HCT116 (cell line): Measurements from ENCODE around the gene SHANK3. TPM values are rescaled to one million over a fixed set of nuclear protein-coding genes. Genes with fewer than 3 reads are reported as not detected.
A peak's percentile ranks its signal among the peaks of the same experiment; 100 is the strongest.

Source experiments
- ATAC-seq: fragments of 200-7000 bp; cut with Tn5 transposase; 2 replicates; pipeline ENCODE4 v1.9.1; 2020; ENCODE audit warnings: mild to moderate bottlenecking, moderate library complexity
- BruUV-seq: library from RNA; stranded (reverse); fragments of 400-500 nt; replicated peaks from 2 replicates; lab custom pipeline; 2021; lab: Mats Ljungman, UMichigan
- CTCF ChIA-PET: fragments of 300-600 bp; sonication (Branson Sonifier 250); formaldehyde crosslinking; loops from one replicate; lab custom pipeline; 2021; ENCODE audit warnings: antibody characterized with exemption; lab: Charles Lee
- POLR2A ChIA-PET: fragments of 300-600, 350-600 bp; sonication (Branson Sonifier 250); formaldehyde crosslinking; loops from one replicate; lab custom pipeline; 2021; ENCODE audit warnings: antibody characterized with exemption; lab: Charles Lee
- RAD21 ChIA-PET, 2 experiments: fragments of 300-600 bp; sonication (Branson Sonifier 250); formaldehyde crosslinking; loops; one replicate each; lab custom pipeline; 2023; ENCODE audit warnings: low total read pairs in 2 of 2; ENCODE audit not compliant: uncharacterized antibody in 2 of 2, unreplicated experiment in 2 of 2, low non-redundant PET in 1 of 2; lab: Charles Lee
- DNase-seq: peaks from one replicate; pipeline ENCODE4 v3.0.0-alpha.2; 2010; ENCODE audit warnings: low read depth, low spot score
- H2AFZ ChIP-seq: fragments of 200-600 bp; shearing (Covaris generic), sonication (generic); 2 replicates; pipeline ENCODE4 v1.6.1; 2017; ENCODE audit warnings: low read depth, mixed run types, mixed read lengths, antibody characterized with exemption, low read length; ENCODE audit not compliant: poor library complexity, severe bottlenecking
- H3K27ac ChIP-seq: 2 replicates; pipeline ENCODE4 v1.5.1; 2012; ENCODE audit warnings: low read depth, low read length
- H3K27me3 ChIP-seq: fragments of 200-600 bp; sonication (generic); 2 replicates; pipeline ENCODE4 v1.6.1; 2016; ENCODE audit warnings: mixed run types, low read length, mixed read lengths; ENCODE audit not compliant: insufficient read depth
- H3K36me3 ChIP-seq, 2 experiments: fragments of 200-500 bp in 1 of 2; fragments of 200-600 bp in 1 of 2; sonication (Bioruptor generic) in 1 of 2; sonication (generic) in 1 of 2; 2 replicates each; pipeline versions ENCODE4 v1.5.1 to v1.6.1; 2014 to 2016; ENCODE audit warnings: low read length in 2 of 2, inconsistent platforms in 1 of 2, mixed read lengths in 1 of 2, mixed run types in 1 of 2; ENCODE audit not compliant: insufficient read depth in 2 of 2, control insufficient read depth in 1 of 2
- H3K4me1 ChIP-seq, 2 experiments: fragments of 200-600 bp in 1 of 2; sonication (generic) in 1 of 2; 2 replicates each; pipeline versions ENCODE4 v1.5.1 to v1.6.1; 2012 to 2017; ENCODE audit warnings: low read length in 2 of 2, inconsistent platforms in 1 of 2, mild to moderate bottlenecking in 1 of 2, mixed read lengths in 1 of 2, mixed run types in 1 of 2, moderate library complexity in 1 of 2; ENCODE audit not compliant: insufficient read depth in 2 of 2, control insufficient read depth in 1 of 2
- H3K4me2 ChIP-seq: fragments of 200-600 bp; sonication (generic); 2 replicates; pipeline ENCODE4 v1.6.1; 2017; ENCODE audit warnings: mixed run types, low read length, mixed read lengths
- H3K4me3 ChIP-seq, 2 experiments: fragments of 200-600 bp in 1 of 2; sonication (generic) in 1 of 2; replicated peaks in 1 of 2; 2 replicates each; pipeline ENCODE4 v1.5.1; 2011 to 2016; ENCODE audit warnings: low read length in 2 of 2, control low read depth in 1 of 2, low read depth in 1 of 2, mild to moderate bottlenecking in 1 of 2, mixed read lengths in 1 of 2, mixed run types in 1 of 2
- H3K79me2 ChIP-seq: fragments of 200-600 bp; sonication (generic); 2 replicates; pipeline ENCODE4 v1.6.1; 2017; ENCODE audit warnings: mild to moderate bottlenecking, mixed run types, low read length, moderate library complexity, mixed read lengths; ENCODE audit not compliant: insufficient read depth
- H3K9ac ChIP-seq: fragments of 200-600 bp; sonication (generic); 2 replicates; pipeline ENCODE4 v1.6.1; 2016; ENCODE audit warnings: low read length, mixed read lengths
- H3K9me2 ChIP-seq: fragments of 200-600 bp; sonication (generic), shearing (Covaris generic); 2 replicates; pipeline ENCODE4 v1.6.1; 2017; ENCODE audit warnings: mixed run types, mild to moderate bottlenecking, moderate library complexity; ENCODE audit not compliant: insufficient read depth
- H3K9me3 ChIP-seq, 2 experiments: fragments of 200-500 bp in 1 of 2; fragments of 200-600 bp in 1 of 2; sonication (Bioruptor generic) in 1 of 2; sonication (generic) in 1 of 2; 2 replicates each; pipeline ENCODE4 v1.6.1; 2014 to 2017; ENCODE audit warnings: low read length in 2 of 2, mixed read lengths in 2 of 2, inconsistent platforms in 1 of 2, low read depth in 1 of 2, mild to moderate bottlenecking in 1 of 2, mixed run types in 1 of 2, moderate library complexity in 1 of 2; ENCODE audit not compliant: control insufficient read depth in 1 of 2, insufficient read depth in 1 of 2
- H4K20me1 ChIP-seq: fragments of 200-600 bp; sonication (generic), shearing (Covaris generic); 2 replicates; pipeline ENCODE4 v1.6.1; 2017; ENCODE audit warnings: mixed run types, mild to moderate bottlenecking, moderate library complexity; ENCODE audit not compliant: insufficient read depth
- CEBPB ChIP-seq: IDR thresholded peaks from 2 replicates; pipeline ENCODE4 v1.6.1; 2012; ENCODE audit warnings: low read depth
- EGR1 ChIP-seq: IDR thresholded peaks from 2 replicates; pipeline ENCODE4 v1.6.1; 2012; ENCODE audit warnings: low read depth
- ELF1 ChIP-seq: IDR thresholded peaks from 2 replicates; pipeline ENCODE4 v1.6.1; 2012; ENCODE audit warnings: low read depth, borderline replicate concordance
- EZH2phosphoT487 ChIP-seq: fragments of 200-600 bp; IDR thresholded peaks from 2 replicates; pipeline ENCODE4 v1.6.1; 2018; ENCODE audit warnings: antibody characterized with exemption, borderline replicate concordance
- FOSL1 ChIP-seq: IDR thresholded peaks from 2 replicates; pipeline ENCODE4 v1.6.1; 2012; ENCODE audit warnings: low read depth
- JUND ChIP-seq: IDR thresholded peaks from 2 replicates; pipeline ENCODE4 v1.6.1; 2012
- POLR2A ChIP-seq: IDR thresholded peaks from 2 replicates; pipeline ENCODE4 v1.7.0; 2011; ENCODE audit warnings: borderline replicate concordance; ENCODE audit not compliant: insufficient read depth, insufficient read length; ENCODE audit errors: extremely low read depth
- SIN3A ChIP-seq: IDR thresholded peaks from 2 replicates; pipeline ENCODE4 v1.6.1; 2012; ENCODE audit warnings: low read depth
- SP1 ChIP-seq: IDR thresholded peaks from 2 replicates; pipeline ENCODE4 v1.6.1; 2012; ENCODE audit warnings: low read depth
- TCF7L2 ChIP-seq: IDR thresholded peaks from 2 replicates; pipeline ENCODE4 v1.7.0; 2011; ENCODE audit warnings: borderline replicate concordance, inconsistent platforms; ENCODE audit not compliant: insufficient read depth, insufficient read length; ENCODE audit errors: extremely low read depth
- ZNF274 ChIP-seq: fragments of 200-500 bp; sonication (Bioruptor generic); IDR thresholded peaks from 2 replicates; pipeline ENCODE4 v1.6.1; 2014; ENCODE audit warnings: mild to moderate bottlenecking, low read depth, low read length, inconsistent platforms
- intact Hi-C: fragments of 100-400 bp; cut with micrococcal nuclease; formaldehyde crosslinking; loops from 2 replicates; pipeline ENCODE4 v1.10.0; 2022
- total RNA-seq: library from RNA; stranded (reverse); gene quantifications from one replicate; pipeline ENCODE4 v1.2.1, GENCODE V29; 2021; ENCODE audit not compliant: unreplicated experiment
- TF ChIP-seq, protein P1 (sequence below): IDR thresholded peaks from 2 replicates; pipeline ENCODE4 v1.6.1; 2012
- TF ChIP-seq, protein P2 (sequence below): IDR thresholded peaks from 2 replicates; pipeline ENCODE4 v1.6.1; 2011; ENCODE audit warnings: mild to moderate bottlenecking, low read length, moderate library complexity; ENCODE audit not compliant: insufficient replicate concordance; ENCODE audit errors: extremely low read depth
- TF ChIP-seq, protein P3 (sequence below), 3 experiments: fragments of 200-600 bp in 1 of 3; sonication (generic) in 1 of 3; IDR thresholded peaks in 2 of 3; conservative IDR thresholded peaks in 1 of 3; 2 replicates each; pipeline ENCODE4 v1.5.1; 2012 to 2017; ENCODE audit warnings: low read depth in 2 of 3, low read length in 2 of 3, antibody characterized with exemption in 1 of 3, borderline replicate concordance in 1 of 3, control low read depth in 1 of 3, mild to moderate bottlenecking in 1 of 3, mixed read lengths in 1 of 3, mixed run types in 1 of 3, moderate library complexity in 1 of 3; ENCODE audit not compliant: insufficient read depth in 1 of 3

The SHANK3 gene
- total RNA-seq, 1 experiment from 2014 or later, result 16.0 TPM

DNA sequence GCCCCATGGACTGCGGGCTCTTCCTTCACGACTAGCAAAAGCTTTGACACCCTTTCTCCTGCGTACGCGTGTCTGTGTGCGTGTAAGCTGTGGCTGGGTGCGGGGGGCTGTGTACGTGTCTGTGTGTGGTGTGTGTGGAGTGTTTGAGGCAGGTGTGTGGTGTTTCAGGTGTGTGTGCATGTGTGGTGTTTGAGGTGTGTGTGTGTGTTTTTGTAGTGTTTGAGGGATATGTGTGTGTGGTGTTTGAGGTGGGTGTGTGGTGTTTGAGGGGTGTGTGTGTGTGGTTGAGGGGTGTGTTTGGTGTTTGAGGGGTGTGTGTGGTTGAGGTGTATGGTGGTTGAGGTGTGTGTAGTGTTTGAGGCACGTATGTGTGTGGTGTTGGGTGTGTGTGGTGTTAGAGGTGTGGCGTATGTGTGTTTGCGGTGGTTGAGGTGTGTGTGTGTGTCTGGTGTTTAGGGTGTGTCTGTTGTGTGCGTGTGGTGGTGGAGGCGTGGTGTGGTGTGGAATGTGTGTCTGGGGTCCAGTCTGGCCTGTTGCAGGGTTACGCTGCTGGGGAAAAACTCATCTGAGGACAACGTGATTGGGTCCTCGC lies 44.0 kb upstream of the SHANK3 start:
- no TSS peak for BruUV-seq
- Histone ChIP-seq H3K27me3 (no peaks in the 10 kb centered on the region), H3K4me3 (peak overlapping the region; percentile 71 to 88), H3K9me2 (no peaks in the 10 kb centered on the region), H3K4me1 (peaks cover 7 to 29% of the 10 kb centered on the region in 2 experiments; a peak in 3 of 4 replicates), H3K4me2 (peak overlapping the region; percentile 99), H3K27ac (peak overlapping the region; percentile 53; the same call in 1 of the 2 replicates), H3K36me3 (no peaks in the 10 kb centered on the region), H3K9ac (peak overlapping the region; percentile 76), H3K9me3 (no peaks in the 10 kb centered on the region), H3K79me2 (no peaks in the 10 kb centered on the region), H2AFZ (peak overlapping the region; percentile 58), H4K20me1 (no peaks in the 10 kb centered on the region)
- intact Hi-C loops, result no loop called here
- TF ChIP-seq JUND (no peak), EZH2phosphoT487 (no peak), EGR1 (no peak), SIN3A (no peak), TCF7L2 (no peak), FOSL1 (no peak), CEBPB (no peak), ZNF274 (no peak), SP1 (no peak), ELF1 (no peak), POLR2A (no peak)
- TF ChIP-seq, protein P1, sequence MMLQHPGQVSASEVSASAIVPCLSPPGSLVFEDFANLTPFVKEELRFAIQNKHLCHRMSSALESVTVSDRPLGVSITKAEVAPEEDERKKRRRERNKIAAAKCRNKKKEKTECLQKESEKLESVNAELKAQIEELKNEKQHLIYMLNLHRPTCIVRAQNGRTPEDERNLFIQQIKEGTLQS, result no peak
- TF ChIP-seq, protein P2, sequence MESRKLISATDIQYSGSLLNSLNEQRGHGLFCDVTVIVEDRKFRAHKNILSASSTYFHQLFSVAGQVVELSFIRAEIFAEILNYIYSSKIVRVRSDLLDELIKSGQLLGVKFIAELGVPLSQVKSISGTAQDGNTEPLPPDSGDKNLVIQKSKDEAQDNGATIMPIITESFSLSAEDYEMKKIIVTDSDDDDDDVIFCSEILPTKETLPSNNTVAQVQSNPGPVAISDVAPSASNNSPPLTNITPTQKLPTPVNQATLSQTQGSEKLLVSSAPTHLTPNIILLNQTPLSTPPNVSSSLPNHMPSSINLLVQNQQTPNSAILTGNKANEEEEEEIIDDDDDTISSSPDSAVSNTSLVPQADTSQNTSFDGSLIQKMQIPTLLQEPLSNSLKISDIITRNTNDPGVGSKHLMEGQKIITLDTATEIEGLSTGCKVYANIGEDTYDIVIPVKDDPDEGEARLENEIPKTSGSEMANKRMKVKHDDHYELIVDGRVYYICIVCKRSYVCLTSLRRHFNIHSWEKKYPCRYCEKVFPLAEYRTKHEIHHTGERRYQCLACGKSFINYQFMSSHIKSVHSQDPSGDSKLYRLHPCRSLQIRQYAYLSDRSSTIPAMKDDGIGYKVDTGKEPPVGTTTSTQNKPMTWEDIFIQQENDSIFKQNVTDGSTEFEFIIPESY, result no peak
- TF ChIP-seq, protein P3, sequence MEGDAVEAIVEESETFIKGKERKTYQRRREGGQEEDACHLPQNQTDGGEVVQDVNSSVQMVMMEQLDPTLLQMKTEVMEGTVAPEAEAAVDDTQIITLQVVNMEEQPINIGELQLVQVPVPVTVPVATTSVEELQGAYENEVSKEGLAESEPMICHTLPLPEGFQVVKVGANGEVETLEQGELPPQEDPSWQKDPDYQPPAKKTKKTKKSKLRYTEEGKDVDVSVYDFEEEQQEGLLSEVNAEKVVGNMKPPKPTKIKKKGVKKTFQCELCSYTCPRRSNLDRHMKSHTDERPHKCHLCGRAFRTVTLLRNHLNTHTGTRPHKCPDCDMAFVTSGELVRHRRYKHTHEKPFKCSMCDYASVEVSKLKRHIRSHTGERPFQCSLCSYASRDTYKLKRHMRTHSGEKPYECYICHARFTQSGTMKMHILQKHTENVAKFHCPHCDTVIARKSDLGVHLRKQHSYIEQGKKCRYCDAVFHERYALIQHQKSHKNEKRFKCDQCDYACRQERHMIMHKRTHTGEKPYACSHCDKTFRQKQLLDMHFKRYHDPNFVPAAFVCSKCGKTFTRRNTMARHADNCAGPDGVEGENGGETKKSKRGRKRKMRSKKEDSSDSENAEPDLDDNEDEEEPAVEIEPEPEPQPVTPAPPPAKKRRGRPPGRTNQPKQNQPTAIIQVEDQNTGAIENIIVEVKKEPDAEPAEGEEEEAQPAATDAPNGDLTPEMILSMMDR (IDR thresholded peaks at IDR 0.05 in 2 of 3, conservative IDR thresholded peaks at IDR 0.05 in 1 of 3; ENCODE audit: borderline replicate concordance in 1 of 3, insufficient read depth in 1 of 3, low read depth in 2 of 3, low read length in 2 of 3), result no peak
- ChIA-PET POLR2A (interaction anchor here (1.0 kb wide), 1 partner anchor 65 kb away, joined by 3 read pairs; no protein-coding TSS in a partner anchor), RAD21 (no interaction called here), CTCF (interaction anchor here (0.9 to 1.0 kb wide), 2 partner anchors 13 to 103 kb away, joined by 3 read pairs; no protein-coding TSS in a partner anchor)
- DNase-seq (no peak), ATAC-seq (no peak; the same call in 1 of the 2 replicates)
